Astrocyte of the spinal cord (primary cell): ENCODE data around the gene MDFIC.

ENCODE experiments used
- DNase-seq: peaks from one replicate; pipeline ENCODE4 v3.0.0; 2011; ENCODE audit warnings: low read depth, low spot score
- H3K4me3 ChIP-seq: 2 replicates; pipeline ENCODE4 v1.5.1; 2011; ENCODE audit warnings: low read depth, mild to moderate bottlenecking, low read length, moderate library complexity
- CTCF ChIP-seq: IDR thresholded peaks from 2 replicates; pipeline ENCODE4 v1.5.1; 2012; ENCODE audit warnings: low read depth, mild to moderate bottlenecking, low read length, inconsistent platforms
- in situ Hi-C: cut with HindIII; loops from 2 replicates; pipeline ENCODE4 v1.10.0; 2017; ENCODE audit warnings: low sequenced_read_pairs

Gene MDFIC

GRCh38 chr7:115040495-115040894 is 118.6 kb downstream of the MDFIC start:
- no peak overlapping the region for H3K4me3 ChIP-seq
- in situ Hi-C loops = no loop called here
- no peak for DNase-seq
- no peak for TF ChIP-seq CTCF

- in situ Hi-C loops = no loop called here
- no peak overlapping the region for H3K4me3 ChIP-seq
- no peak for DNase-seq
- no peak for TF ChIP-seq CTCF
Observed at GRCh38 chr7:115042596-115042995, 120.7 kb downstream of the MDFIC start.

GRCh38 chr7:115043605-115044004 is 121.7 kb downstream of the MDFIC start:
- in situ Hi-C loops = no loop called here
- no peak overlapping the region for H3K4me3 ChIP-seq
- no peak for TF ChIP-seq CTCF
- no peak for DNase-seq

GRCh38 chr7:115044224-115044623 is 122.3 kb downstream of the MDFIC start:
- TF ChIP-seq CTCF = no peak
- H3K4me3 ChIP-seq = no peak overlapping the region
- DNase-seq = no peak
- in situ Hi-C loops = no loop called here

GRCh38 chr7:115047958-115048720 is 126.2 kb downstream of the MDFIC start:
- DNase-seq = peak; percentile 28
- in situ Hi-C loops = no loop called here
- TF ChIP-seq CTCF = no peak

GRCh38 chr7:115052706-115053105 is 130.8 kb downstream of the MDFIC start:
- TF ChIP-seq CTCF = no peak
- no peak overlapping the region for H3K4me3 ChIP-seq
- no peak for DNase-seq
- in situ Hi-C loops = no loop called here

More at GRCh38 chr7:115047958-115048720, 126.2 kb downstream of the MDFIC start:
- no peak overlapping the region for H3K4me3 ChIP-seq
